IPS DF 6.9 (cell line): ENCODE results near the gene ELL.

Source experiments
- DNase-seq: peaks from one replicate; pipeline ENCODE4 v3.0.0-alpha.2; 2013; ENCODE audit warnings: low read depth, low spot score
- H3K27ac ChIP-seq: one replicate; pipeline ENCODE4 v1.5.1; 2013; ENCODE audit warnings: low read length, control low read depth
- H3K27me3 ChIP-seq: 2 replicates; pipeline ENCODE4 v1.6.1; 2013; ENCODE audit warnings: mild to moderate bottlenecking, low read length; ENCODE audit not compliant: control insufficient read depth, insufficient read depth
- H3K36me3 ChIP-seq: 2 replicates; pipeline ENCODE4 v1.6.1; 2013; ENCODE audit warnings: low read length; ENCODE audit not compliant: control insufficient read depth, insufficient read depth
- H3K4me1 ChIP-seq: 2 replicates; pipeline ENCODE4 v1.6.1; 2013; ENCODE audit warnings: low read length; ENCODE audit not compliant: control insufficient read depth, insufficient read depth
- H3K4me3 ChIP-seq: 2 replicates; pipeline ENCODE4 v1.5.1; 2013; ENCODE audit warnings: mild to moderate bottlenecking, low read length
- H3K9me3 ChIP-seq: 2 replicates; pipeline ENCODE4 v1.6.1; 2013; ENCODE audit warnings: low read length, inconsistent platforms; ENCODE audit not compliant: control insufficient read depth, insufficient read depth
- WGBS: extraction: QIAGEN DNeasy Blood & Tissue Kit; methylation state at CpG from one replicate; pipeline ENCODE4 v1.1.7; 2013; ENCODE audit warnings: mixed read lengths, missing lambda C conversion rate; ENCODE audit not compliant: insufficient read length, insufficient coverage; 5-methylcytosine and 5-hydroxymethylcytosine counted together

The ELL gene

GRCh38 chr19:18518639-18519038, 3.2 kb downstream of the ELL start:
- Histone ChIP-seq H3K4me1 (0 out of 2 replicates have a peak, but pooled peaks cover 2% of the 10 kb centered on the region), H3K27ac (no peak overlapping the region), H3K9me3 (no peaks in the 10 kb centered on the region), H3K36me3 (no peaks in the 10 kb centered on the region), H3K4me3 (no peak overlapping the region), H3K27me3 (no peaks in the 10 kb centered on the region)
- DNase-seq = no peak
- no CpG with 5 or more reads among the region's 9 CpGs for WGBS

- no peaks in the 10 kb centered on the region for H3K27me3 ChIP-seq
- no CpG with 5 or more reads among the region's 4 CpGs for WGBS
- H3K9me3 ChIP-seq = no peaks in the 10 kb centered on the region
- H3K4me3 ChIP-seq = no peak overlapping the region
- H3K27ac ChIP-seq = no peak overlapping the region
- H3K36me3 ChIP-seq = no peaks in the 10 kb centered on the region
- H3K4me1 ChIP-seq = peaks cover 2% of the 10 kb centered on the region; the same call in 1 of the 2 replicates
- DNase-seq = no peak
These were observed 4.3 kb downstream of the ELL start for GRCh38 chr19:18517606-18518005.

- H3K4me3 ChIP-seq = no peak overlapping the region
- no peaks in the 10 kb centered on the region for H3K27me3 ChIP-seq
- H3K36me3 ChIP-seq = no peaks in the 10 kb centered on the region
- no peak for DNase-seq
- peaks cover under 1% of the 10 kb centered on the region; the same call in 1 of the 2 replicates for H3K4me1 ChIP-seq
- H3K9me3 ChIP-seq = no peaks in the 10 kb centered on the region
- no CpG with 5 or more reads among the region's 5 CpGs for WGBS
- H3K27ac ChIP-seq = no peak overlapping the region
These were observed 5.9 kb downstream of the ELL start for GRCh38 chr19:18515959-18516358.

- no peak for DNase-seq
- Histone ChIP-seq H3K36me3 (no peaks in the 10 kb centered on the region), H3K4me1 (no peaks in the 10 kb centered on the region; the same call in 1 of the 2 replicates), H3K9me3 (no peaks in the 10 kb centered on the region), H3K27me3 (no peaks in the 10 kb centered on the region), H3K27ac (no peak overlapping the region), H3K4me3 (no peak overlapping the region)
- WGBS = no CpG with 5 or more reads among the region's 17 CpGs
These were observed 6.8 kb downstream of the ELL start for GRCh38 chr19:18514800-18515682.

- Histone ChIP-seq H3K4me1 (no peaks in the 10 kb centered on the region; the same call in 1 of the 2 replicates), H3K27ac (no peak overlapping the region), H3K36me3 (no peaks in the 10 kb centered on the region), H3K4me3 (no peak overlapping the region), H3K27me3 (no peaks in the 10 kb centered on the region), H3K9me3 (no peaks in the 10 kb centered on the region)
- WGBS = no CpG with 5 or more reads among the region's 11 CpGs
- no peak for DNase-seq
These were observed 8.0 kb downstream of the ELL start for GRCh38 chr19:18513868-18514267.

GRCh38 chr19:18510216-18510615, 11.7 kb downstream of the ELL start:
- Histone ChIP-seq H3K36me3 (no peaks in the 10 kb centered on the region), H3K4me3 (no peak overlapping the region), H3K4me1 (no peaks in the 10 kb centered on the region; the same call in 1 of the 2 replicates), H3K27me3 (no peaks in the 10 kb centered on the region), H3K9me3 (no peaks in the 10 kb centered on the region), H3K27ac (no peak overlapping the region)
- no peak for DNase-seq
- WGBS = no CpG with 5 or more reads among the region's 8 CpGs

- H3K9me3 ChIP-seq = no peaks in the 10 kb centered on the region
- DNase-seq = no peak
- no peak overlapping the region for H3K4me3 ChIP-seq
- H3K27ac ChIP-seq = no peak overlapping the region
- H3K27me3 ChIP-seq = no peaks in the 10 kb centered on the region
- no CpG with 5 or more reads among the region's 7 CpGs for WGBS
- no peaks in the 10 kb centered on the region for H3K36me3 ChIP-seq
- H3K4me1 ChIP-seq = no peaks in the 10 kb centered on the region; the same call in 1 of the 2 replicates
These were observed 13.3 kb downstream of the ELL start for GRCh38 chr19:18508585-18508984.

GRCh38 chr19:18507727-18508440, 14.0 kb downstream of the ELL start:
- no peak for DNase-seq
- Histone ChIP-seq H3K27me3 (no peaks in the 10 kb centered on the region), H3K4me1 (no peaks in the 10 kb centered on the region; the same call in 1 of the 2 replicates), H3K36me3 (no peaks in the 10 kb centered on the region), H3K4me3 (no peak overlapping the region), H3K9me3 (no peaks in the 10 kb centered on the region), H3K27ac (no peak overlapping the region)
- no CpG with 5 or more reads among the region's 11 CpGs for WGBS

GRCh38 chr19:18507021-18507726, 14.7 kb downstream of the ELL start:
- Histone ChIP-seq H3K9me3 (no peaks in the 10 kb centered on the region), H3K27me3 (no peaks in the 10 kb centered on the region), H3K4me1 (no peaks in the 10 kb centered on the region; the same call in 1 of the 2 replicates), H3K4me3 (no peak overlapping the region), H3K27ac (no peak overlapping the region), H3K36me3 (no peaks in the 10 kb centered on the region)
- DNase-seq = no peak
- WGBS = no CpG with 5 or more reads among the region's 9 CpGs
